Thymus (tissue), 11 donors: ENCODE data around the gene L1CAM. TPM values are rescaled to one million over a fixed set of nuclear protein-coding genes. Genes with fewer than 3 reads are reported as not detected.
A peak's percentile ranks its signal among the peaks of the same experiment; 100 is the strongest.

Experiments used
- DNase-seq, 9 donors: peaks; one replicate each; pipeline ENCODE4 v3.0.0-alpha.2; 2013; ENCODE audit warnings: low spot score in 9 of 9, low read depth in 6 of 9, missing footprints in 1 of 9
- H3K27ac ChIP-seq, 2 donors: one replicate each; pipeline ENCODE4 v1.5.1; 2013; ENCODE audit warnings: control low read depth in 1 of 2, low read depth in 1 of 2, low read length in 1 of 2, mild to moderate bottlenecking in 1 of 2, moderate library complexity in 1 of 2
- H3K27me3 ChIP-seq, 2 donors: one replicate each; pipeline ENCODE4 v1.5.1; 2013; ENCODE audit warnings: low read length in 1 of 2; ENCODE audit not compliant: control insufficient read depth in 2 of 2, insufficient read depth in 1 of 2
- H3K36me3 ChIP-seq, 2 donors: one replicate each; pipeline ENCODE4 v1.5.1; 2013; ENCODE audit warnings: low read length in 1 of 2, mild to moderate bottlenecking in 1 of 2, moderate library complexity in 1 of 2; ENCODE audit not compliant: control insufficient read depth in 2 of 2, insufficient read depth in 2 of 2
- H3K4me1 ChIP-seq, 2 donors: one replicate each; pipeline ENCODE4 v1.5.1; 2013; ENCODE audit warnings: low read length in 2 of 2; ENCODE audit not compliant: control insufficient read depth in 2 of 2, insufficient read depth in 2 of 2
- H3K4me3 ChIP-seq, 2 donors: one replicate each; pipeline ENCODE4 v1.5.1; 2013; ENCODE audit warnings: low read length in 2 of 2, control low read depth in 1 of 2, mild to moderate bottlenecking in 1 of 2
- H3K9me3 ChIP-seq, 2 donors: one replicate each; pipeline ENCODE4 v1.5.1; 2013; ENCODE audit warnings: low read length in 1 of 2, mild to moderate bottlenecking in 1 of 2; ENCODE audit not compliant: control insufficient read depth in 2 of 2, insufficient read depth in 1 of 2
- WGBS: extraction: QIAGEN DNeasy Blood & Tissue Kit; methylation state at CpG from one replicate; pipeline ENCODE4 v1.1.7; 2013; 5-methylcytosine and 5-hydroxymethylcytosine counted together
- polyA plus RNA-seq: library from polyadenylated mRNA; stranded (reverse); fragments of 200-250 nt; gene quantifications from one replicate; pipeline ENCODE4 v1.2.3, GENCODE V29; 2013
- total RNA-seq: library from RNA; stranded (reverse); fragments of 120-200 nt; gene quantifications from one replicate; pipeline ENCODE4 v1.2.4, GENCODE V29; 2013
- donor health status: healthy.

Gene L1CAM
- total and polyA plus RNA-seq, 2 donors: 0.28 to 0.64 TPM

DNA sequence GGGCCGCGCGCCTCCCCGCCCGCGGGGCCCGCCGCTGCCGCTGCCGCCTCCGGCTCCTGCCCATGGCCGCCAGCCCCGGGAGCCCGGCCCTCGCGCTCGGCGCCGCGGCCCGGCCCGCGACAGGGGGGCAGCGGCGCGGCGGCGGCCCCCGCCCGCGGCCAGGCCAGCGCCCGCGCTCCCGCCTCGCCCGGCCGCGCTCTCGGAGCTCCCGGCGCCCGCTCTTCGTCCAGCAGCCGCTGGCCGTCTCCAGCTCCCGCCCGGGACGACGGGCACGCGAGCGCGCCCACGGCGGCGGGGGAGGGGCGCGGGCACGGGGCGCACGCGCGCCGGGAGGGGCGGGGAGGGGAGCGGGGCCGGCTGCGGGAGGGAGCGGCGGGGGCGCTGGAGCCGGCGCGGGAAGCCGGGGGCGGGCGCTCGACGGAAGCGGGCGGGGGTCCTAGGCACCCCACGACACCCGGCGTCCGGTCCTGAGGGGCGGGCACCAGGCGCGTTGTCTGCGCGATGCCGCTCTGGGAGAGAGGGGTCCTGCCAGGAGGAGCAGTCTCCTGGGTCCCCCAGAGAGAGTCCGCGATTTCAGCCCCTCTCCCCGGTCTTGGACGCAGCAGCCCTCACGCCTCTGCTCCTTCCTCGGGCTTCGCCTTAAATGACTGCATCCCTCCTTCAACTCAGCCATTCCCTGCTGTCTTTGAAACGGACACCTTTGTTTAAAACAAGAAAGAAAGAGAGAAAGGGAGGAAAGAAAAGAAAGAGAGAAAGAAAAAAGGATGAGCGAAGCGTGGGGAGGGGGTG lies 55.1 kb downstream of the L1CAM start:
- Histone ChIP-seq H3K4me1 (no peaks in the 10 kb centered on the region), H3K36me3 (no peaks in the 10 kb centered on the region), H3K9me3 (peaks cover 1 to 11% of the 10 kb centered on the region in 2 donors), H3K27me3 (peaks cover 17 to 79% of the 10 kb centered on the region in 2 donors), H3K27ac (no peak overlapping the region), H3K4me3 (peak overlapping the region in 1 of 2 donors; percentile 31)
- no peak for DNase-seq
- 5% methylated on average over 70 of the region's 102 CpGs for WGBS

GRCh38 chrX:153829799-153830639 lies 56.0 kb downstream of the L1CAM start, which contains the start of gene PDZD4:
TSS of gene PDZD4 (minus strand) at chrX:153830544. CDS start at chrX:153830298, 246 bp downstream.
- Histone ChIP-seq H3K36me3 (no peaks in the 10 kb centered on the region), H3K27me3 (peaks cover 17 to 87% of the 10 kb centered on the region in 2 donors), H3K27ac (no peak within 1 kb of the TSS), H3K4me3 (peak within 1 kb of the TSS in 1 of 2 donors; percentile 31), H3K4me1 (no peaks in the 10 kb centered on the region), H3K9me3 (peaks cover 1 to 11% of the 10 kb centered on the region in 2 donors)
- DNase-seq: no peak
- WGBS: under 1% methylated on average over 84 of the region's 97 CpGs

- peaks cover 1 to 11% of the 10 kb centered on the region in 2 donors for H3K9me3 ChIP-seq
- H3K4me3 ChIP-seq: peak overlapping the region in 1 of 2 donors; percentile 15
- 3% methylated on average over 27 of the region's 27 CpGs for WGBS
- no peaks in the 10 kb centered on the region for H3K4me1 ChIP-seq
- peaks cover 17 to 88% of the 10 kb centered on the region in 2 donors for H3K27me3 ChIP-seq
- no peak for DNase-seq
- H3K27ac ChIP-seq: no peak overlapping the region
- H3K36me3 ChIP-seq: no peaks in the 10 kb centered on the region
Observed at GRCh38 chrX:153829549-153829798, 56.5 kb downstream of the L1CAM start.

DNA sequence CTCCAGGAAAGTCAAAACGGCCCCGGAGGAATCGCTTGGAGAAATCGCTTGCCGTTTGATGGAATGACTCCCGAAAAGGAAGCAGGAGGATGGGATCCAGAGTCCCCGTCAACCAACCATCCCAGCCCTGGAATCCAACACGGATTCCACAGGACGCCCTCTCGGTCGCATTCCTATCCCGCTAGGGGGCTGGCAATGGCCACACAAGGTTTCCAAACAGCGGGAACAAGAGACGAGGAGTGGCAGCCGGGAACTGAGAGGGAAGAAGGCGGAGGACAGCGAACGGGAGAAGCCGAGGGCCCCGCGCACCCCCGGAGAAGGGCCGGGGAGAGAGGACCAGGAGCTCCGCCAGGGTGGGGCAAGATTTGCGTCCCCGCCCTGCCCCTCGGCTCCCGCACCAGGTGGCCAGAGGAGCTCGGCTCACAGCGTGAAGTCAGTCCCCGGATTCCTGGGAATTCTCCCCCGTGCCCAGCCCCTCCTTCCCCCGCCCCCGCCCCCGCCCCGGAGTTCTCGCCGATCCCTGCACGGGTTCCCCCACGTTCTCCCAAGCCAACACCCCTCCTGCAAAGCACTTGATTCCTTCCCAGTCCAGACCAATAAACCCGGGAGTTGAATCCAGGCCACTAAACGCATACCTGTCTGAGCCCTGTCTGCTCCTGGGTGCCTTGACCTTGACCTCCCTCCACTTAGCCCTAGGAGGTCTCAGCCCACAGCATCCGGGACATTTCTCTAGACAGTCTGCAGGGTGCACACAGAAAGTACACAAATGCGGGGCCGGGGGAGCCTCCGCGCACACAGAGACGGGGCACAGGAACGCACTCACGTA lies 57.0 kb downstream of the L1CAM start:
- H3K27ac ChIP-seq: no peak overlapping the region
- peak overlapping the region in 1 of 2 donors; percentile 15 for H3K4me3 ChIP-seq
- no peaks in the 10 kb centered on the region for H3K36me3 ChIP-seq
- H3K4me1 ChIP-seq: no peaks in the 10 kb centered on the region
- peaks cover 1 to 11% of the 10 kb centered on the region in 2 donors for H3K9me3 ChIP-seq
- WGBS: 12% methylated on average over 49 of the region's 50 CpGs
- H3K27me3 ChIP-seq: peaks cover 17 to 91% of the 10 kb centered on the region in 2 donors
- no peak for DNase-seq

GRCh38 chrX:153828308-153828707 lies 57.7 kb downstream of the L1CAM start:
- no peak overlapping the region for H3K4me3 ChIP-seq
- peaks cover 17 to 91% of the 10 kb centered on the region in 2 donors for H3K27me3 ChIP-seq
- no peak for DNase-seq
- peaks cover 1 to 11% of the 10 kb centered on the region in 2 donors for H3K9me3 ChIP-seq
- WGBS: 50% methylated on average over 17 of the region's 17 CpGs
- H3K4me1 ChIP-seq: no peaks in the 10 kb centered on the region
- H3K27ac ChIP-seq: no peak overlapping the region
- no peaks in the 10 kb centered on the region for H3K36me3 ChIP-seq

DNA sequence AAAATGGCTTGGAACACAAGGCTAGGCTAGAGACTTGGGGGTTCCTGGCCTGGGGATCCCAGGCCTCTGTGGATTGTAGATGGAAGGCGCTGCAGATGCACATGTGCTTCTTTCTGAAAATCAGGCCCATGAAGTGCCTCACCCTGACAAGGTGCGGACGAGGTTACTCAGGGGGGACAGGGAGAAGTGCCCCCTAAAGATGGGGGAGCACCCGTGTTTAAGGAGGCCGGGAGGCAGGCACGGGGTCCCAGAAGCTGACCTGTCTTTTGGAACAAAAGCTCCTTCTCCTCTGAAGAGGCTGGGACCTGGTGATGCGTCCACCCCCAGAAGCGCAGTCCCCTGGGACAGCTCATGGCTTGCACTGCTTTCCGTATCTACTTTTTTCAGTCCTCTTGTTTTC lies 58.1 kb downstream of the L1CAM start:
- no peaks in the 10 kb centered on the region for H3K36me3 ChIP-seq
- no peaks in the 10 kb centered on the region for H3K4me1 ChIP-seq
- no peak overlapping the region for H3K27ac ChIP-seq
- no peak overlapping the region for H3K4me3 ChIP-seq
- H3K9me3 ChIP-seq: peaks cover 1 to 11% of the 10 kb centered on the region in 2 donors
- DNase-seq: no peak
- 91% methylated on average over 9 of the region's 9 CpGs for WGBS
- peaks cover 17 to 87% of the 10 kb centered on the region in 2 donors for H3K27me3 ChIP-seq

- no peaks in the 10 kb centered on the region for H3K36me3 ChIP-seq
- peaks cover 15 to 78% of the 10 kb centered on the region in 2 donors for H3K27me3 ChIP-seq
- H3K4me3 ChIP-seq: no peak overlapping the region
- WGBS: 89% methylated on average over 3 of the region's 3 CpGs
- H3K4me1 ChIP-seq: no peaks in the 10 kb centered on the region
- no peak overlapping the region for H3K27ac ChIP-seq
- peaks cover under 1 to 5% of the 10 kb centered on the region in 2 donors for H3K9me3 ChIP-seq
- no peak for DNase-seq
Observed at GRCh38 chrX:153827016-153827415, 59.0 kb downstream of the L1CAM start.

GRCh38 chrX:153825042-153825441 lies 60.9 kb downstream of the L1CAM start:
- peaks cover 0 to 12% of the 10 kb centered on the region in 2 donors for H3K4me1 ChIP-seq
- no peak for DNase-seq
- no peak overlapping the region for H3K4me3 ChIP-seq
- 86% methylated on average over 8 of the region's 8 CpGs for WGBS
- H3K36me3 ChIP-seq: no peaks in the 10 kb centered on the region
- H3K9me3 ChIP-seq: no peaks in the 10 kb centered on the region
- H3K27ac ChIP-seq: no peak overlapping the region
- H3K27me3 ChIP-seq: peaks cover 7 to 68% of the 10 kb centered on the region in 2 donors
